ENCODE measurements around the gene KRCC1. TPM values are rescaled to one million over a fixed set of nuclear protein-coding genes. Genes with fewer than 3 reads are reported as not detected.

KRCC1 gene
- total and polyA plus RNA-seq, 9 of the 15 experiments (the other 6 are each of a cell fraction or from before 2014, with no cell fraction given) = 1.9 to 6.0 (median 2.2) TPM

GRCh38 chr2:88054782-88055370 is 707 bp downstream of the KRCC1 start (continued):
- TF ChIP-seq ELK3 (CRISPR knock-in tag; IDR thresholded peaks at IDR 0.05) (no peak), ZNF407 (IDR thresholded peaks at IDR 0.05; ENCODE audit: low read depth) (no peak), DMBX1 (CRISPR knock-in tag; IDR thresholded peaks at IDR 0.05; ENCODE audit: borderline replicate concordance) (no peak), EHMT2 (IDR thresholded peaks at IDR 0.05) (no peak), DACH1 (IDR thresholded peaks at IDR 0.05; ENCODE audit: partially characterized antibody) (no peak), ZNF140 (CRISPR knock-in tag; IDR thresholded peaks at IDR 0.05) (no peak), TSHZ1 (CRISPR knock-in tag; IDR thresholded peaks at IDR 0.05) (no peak), JUND (IDR thresholded peaks at IDR 0.05; ENCODE audit: borderline replicate concordance, low read depth, low read length) (no peak), JUND (tag; IDR thresholded peaks at IDR 0.05; ENCODE audit: borderline replicate concordance, low read depth, low read length) (no peak), ZBTB7A (IDR thresholded peaks at IDR 0.05; ENCODE audit: borderline replicate concordance, control insufficient read depth, low read depth, low read length) (no peak), HMG20A (CRISPR knock-in tag; conservative IDR thresholded peaks at IDR 0.05) (no peak), ZNF175 (CRISPR knock-in tag; IDR thresholded peaks at IDR 0.05; ENCODE audit: low read depth) (no peak)
